Stimulated activated naive CD4-positive, alpha-beta T cell treated with Interleukin-2 at 50 U/mL for 16 hours (primary cell): ENCODE measurements around the gene RHOH.

Experiments used
- DNase-seq: peaks from one replicate; lab custom pipeline; 2025; lab: John Stamatoyannopoulos, UW

Gene RHOH

GRCh38 chr4:40238008-40238699 is 41.3 kb downstream of the RHOH start:
- peak; percentile 14 for DNase-seq

DNA sequence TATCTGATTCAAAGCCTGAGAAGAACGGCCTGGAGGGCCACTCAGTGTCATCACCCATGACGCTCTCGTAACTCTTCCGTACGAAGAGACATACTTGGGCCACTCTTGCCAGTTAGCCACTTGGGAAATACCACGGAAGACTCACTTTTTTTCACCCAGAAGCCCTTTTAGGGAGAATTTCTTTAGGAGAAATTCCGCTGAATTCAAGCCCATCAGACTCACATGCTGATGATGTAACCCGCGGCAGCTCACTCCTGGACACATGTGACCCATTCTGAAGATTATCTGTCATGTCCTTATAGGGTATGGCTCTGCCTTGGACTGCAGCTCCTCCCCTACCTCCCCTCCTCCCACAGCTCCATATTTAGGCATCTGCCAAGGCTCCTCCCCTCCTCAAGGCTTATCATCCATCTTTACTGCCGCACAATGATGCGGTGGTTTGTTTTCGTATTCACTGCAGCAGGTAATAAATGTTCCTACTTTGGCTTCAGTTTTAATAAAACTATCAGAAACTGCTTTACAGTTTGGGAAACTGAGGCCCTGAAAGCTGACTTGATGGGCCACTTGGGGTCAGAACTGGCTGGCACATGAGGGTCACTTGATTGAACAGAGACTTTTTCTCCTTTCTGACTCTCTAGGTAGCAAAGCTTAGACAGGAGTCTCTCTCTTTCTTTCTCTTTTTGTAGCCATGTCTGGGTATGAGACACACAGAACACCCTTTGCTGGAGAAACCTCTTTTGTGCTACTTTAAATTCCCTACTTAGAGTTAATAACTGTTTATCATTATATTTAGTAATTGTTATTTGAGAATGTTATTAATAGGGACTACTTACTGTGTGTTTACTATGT is 42.1 kb downstream of the RHOH start:
- DNase-seq = peak; percentile 77

DNA sequence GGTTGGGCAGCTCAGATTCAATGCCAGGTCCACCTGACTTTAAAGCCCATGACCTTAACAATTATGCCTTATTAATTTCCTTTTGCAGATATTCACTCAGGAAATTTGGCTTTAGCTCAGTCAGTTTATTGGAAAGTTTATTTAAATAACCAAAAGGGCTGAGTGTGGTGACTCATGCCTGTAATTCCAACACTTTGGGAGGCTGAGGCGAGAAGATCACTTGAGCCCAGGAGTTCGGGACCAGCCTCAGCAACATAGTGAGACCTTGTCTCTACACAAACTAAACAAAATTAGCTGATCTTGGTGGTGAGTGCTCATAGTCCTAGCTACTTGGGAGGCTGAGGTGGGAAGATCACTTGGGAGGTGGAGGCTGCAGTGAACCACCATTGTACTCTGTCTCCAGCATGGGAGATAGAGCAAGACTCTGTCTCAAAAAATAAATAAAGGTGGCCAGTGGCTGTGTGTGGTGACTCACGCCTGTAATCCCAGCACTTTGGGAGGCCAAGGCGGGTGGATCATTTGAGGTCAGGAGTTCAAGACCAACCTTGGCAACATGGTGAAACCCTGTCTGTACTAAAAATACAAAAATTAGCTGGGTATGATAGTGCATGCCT is 43.3 kb downstream of the RHOH start:
- no peak for DNase-seq

DNA sequence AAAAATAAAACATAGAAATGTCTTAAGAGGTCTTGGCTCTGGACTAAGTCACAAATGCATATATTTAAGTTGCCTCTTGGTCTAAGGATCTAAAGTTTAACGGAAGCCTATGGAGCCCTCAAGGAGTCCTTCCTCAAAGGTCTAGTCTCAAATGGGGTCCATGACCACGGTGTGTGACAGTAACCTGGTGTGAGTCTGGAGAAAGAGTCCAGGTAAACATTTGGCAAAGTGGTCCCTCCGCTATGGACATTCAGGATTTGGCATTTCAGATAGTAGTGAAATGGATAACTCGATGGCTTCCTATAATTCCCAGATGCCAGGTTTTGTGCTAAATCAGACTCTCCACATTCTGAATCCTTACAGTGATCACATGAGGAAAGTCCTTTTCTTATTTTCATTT is 44.2 kb downstream of the RHOH start:
- DNase-seq = no peak

GRCh38 chr4:40241941-40242340 is 45.1 kb downstream of the RHOH start:
- DNase-seq = peak; percentile 13

- no peak for DNase-seq
Measured at GRCh38 chr4:40243386-40243948, 46.6 kb downstream of the RHOH start.

- DNase-seq = no peak
Measured at GRCh38 chr4:40244606-40245005, 47.8 kb downstream of the RHOH start.

- DNase-seq = no peak
Measured at GRCh38 chr4:40245550-40245949, 48.7 kb downstream of the RHOH start.

- no peak for DNase-seq
Measured at GRCh38 chr4:40246011-40246900, 49.4 kb downstream of the RHOH start.

- no peak for DNase-seq
Measured at GRCh38 chr4:40246938-40247337, 50.1 kb downstream of the RHOH start.

- peak; percentile 31 for DNase-seq
Measured at GRCh38 chr4:40247350-40247749, 50.5 kb downstream of the RHOH start.

- no peak for DNase-seq
Measured at GRCh38 chr4:40251366-40251765, 54.5 kb downstream of the RHOH start.

- no peak for DNase-seq
Measured at GRCh38 chr4:40253906-40254305, 57.1 kb downstream of the RHOH start.

DNA sequence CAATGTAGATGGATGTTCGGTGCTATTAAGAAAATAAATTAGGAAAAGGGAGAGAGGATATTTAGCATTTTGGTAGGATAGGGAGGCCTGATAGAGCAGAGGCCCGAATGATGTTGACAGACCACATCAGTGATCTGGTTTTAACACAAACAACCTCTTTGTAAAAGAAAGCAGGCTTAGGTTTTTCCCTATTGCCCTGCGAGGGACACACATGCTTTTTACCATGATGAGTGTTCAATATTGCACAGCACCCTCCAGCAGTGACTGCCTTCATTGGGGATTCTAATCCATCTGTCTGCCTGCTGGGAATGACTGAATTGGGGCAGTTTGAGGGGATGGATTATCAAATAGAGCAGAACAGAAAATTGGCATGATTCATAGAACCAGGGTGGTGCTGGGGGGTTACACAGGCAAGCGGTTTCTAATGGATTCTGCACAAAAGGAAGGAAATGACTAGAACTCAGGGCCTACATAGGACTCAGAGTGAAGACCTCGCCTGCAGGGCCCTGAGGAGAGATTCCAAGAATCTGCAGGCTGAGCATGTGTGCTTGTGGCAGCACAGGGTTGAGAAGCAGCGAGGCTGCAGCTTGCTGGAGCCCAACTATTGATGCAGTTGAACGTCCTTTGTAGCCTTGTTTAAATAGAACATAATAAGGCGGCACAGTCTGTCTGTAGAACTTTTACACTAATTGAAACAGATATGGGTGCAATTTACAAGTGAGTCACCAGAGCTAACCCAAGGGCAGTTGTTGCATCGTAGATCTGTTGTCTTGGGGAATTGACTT is 58.0 kb downstream of the RHOH start:
- DNase-seq = no peak

DNA sequence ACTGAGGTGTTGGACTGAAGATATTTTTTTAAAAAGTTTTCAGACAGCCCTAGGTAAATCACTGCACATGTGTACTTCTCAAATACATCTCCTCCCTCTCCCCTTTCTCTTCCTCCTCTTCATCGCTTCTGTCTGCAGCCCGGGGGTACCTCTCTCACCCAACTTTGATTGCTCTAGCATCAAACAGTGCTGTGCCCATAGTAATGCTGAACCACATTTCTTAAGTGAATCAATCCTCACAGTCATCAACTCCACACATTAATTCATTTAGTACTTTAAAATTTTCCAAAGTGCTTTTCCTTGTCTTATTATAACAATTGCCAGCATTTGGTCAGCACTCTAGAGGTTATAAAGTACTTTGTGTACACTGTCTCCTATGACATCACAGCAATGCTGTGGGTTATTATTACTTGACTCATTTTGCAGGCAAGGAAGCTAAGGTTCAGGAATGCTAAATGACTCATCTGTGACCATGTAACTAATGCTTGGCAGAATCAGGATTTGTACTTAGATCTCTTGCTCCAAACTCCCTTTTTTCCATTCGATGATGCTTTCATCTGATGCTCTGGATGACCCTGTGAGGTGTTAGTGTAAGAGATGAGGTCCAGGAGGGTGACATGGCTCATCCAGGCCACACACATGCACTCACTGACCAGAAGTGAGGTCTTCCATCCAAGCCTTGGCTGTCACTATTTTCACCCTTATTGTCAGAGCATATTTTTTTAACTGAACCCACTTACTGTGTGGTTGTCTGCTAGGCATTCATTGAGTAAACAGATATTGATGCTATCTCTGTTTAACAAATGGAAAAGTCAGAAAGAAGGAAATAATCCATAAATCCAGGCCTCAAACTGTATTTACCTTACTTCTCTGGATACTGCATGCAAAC is 58.8 kb downstream of the RHOH start:
- no peak for DNase-seq

GRCh38 chr4:40256329-40256728 is 59.5 kb downstream of the RHOH start:
- DNase-seq = no peak

DNA sequence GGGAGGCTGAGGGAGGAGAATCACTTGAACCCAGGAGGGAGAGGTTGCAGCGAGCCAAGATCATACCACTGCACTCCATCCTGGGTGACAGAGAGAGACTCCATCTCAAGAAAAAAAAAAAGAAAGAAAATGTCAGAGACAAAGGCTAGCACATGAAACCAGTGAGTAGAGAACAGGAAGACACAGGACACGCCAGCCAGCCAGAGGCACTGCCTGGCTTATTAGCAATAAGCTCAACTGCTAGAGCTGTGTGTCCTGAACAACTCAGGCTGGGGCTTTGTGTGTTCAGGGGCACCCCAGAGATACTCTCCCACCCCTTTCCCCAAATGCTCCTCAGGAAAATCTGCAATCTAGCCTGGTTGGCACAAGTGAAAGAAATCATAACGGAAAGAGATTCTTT is 60.0 kb downstream of the RHOH start:
- no peak for DNase-seq

DNA sequence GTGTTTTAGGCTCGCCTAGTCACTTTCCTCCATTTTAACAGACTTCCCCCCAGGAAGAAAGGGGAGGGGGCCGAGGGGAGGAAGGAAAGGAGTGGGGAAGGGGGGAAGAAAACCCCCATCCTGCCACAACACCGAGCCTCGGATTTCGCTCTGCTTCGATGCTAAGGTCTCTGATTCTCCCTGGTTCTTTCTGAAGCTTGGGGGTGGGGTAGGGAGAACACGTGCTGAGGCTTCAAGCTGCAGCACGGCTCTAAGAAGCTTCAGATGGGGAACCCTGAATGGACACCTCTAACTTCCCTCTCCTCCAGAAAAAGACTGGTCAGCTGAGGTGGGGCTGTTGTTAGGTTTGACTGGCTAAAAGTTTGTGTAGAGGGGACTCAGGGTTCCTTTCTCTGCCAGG is 61.8 kb downstream of the RHOH start:
- DNase-seq = no peak

DNA sequence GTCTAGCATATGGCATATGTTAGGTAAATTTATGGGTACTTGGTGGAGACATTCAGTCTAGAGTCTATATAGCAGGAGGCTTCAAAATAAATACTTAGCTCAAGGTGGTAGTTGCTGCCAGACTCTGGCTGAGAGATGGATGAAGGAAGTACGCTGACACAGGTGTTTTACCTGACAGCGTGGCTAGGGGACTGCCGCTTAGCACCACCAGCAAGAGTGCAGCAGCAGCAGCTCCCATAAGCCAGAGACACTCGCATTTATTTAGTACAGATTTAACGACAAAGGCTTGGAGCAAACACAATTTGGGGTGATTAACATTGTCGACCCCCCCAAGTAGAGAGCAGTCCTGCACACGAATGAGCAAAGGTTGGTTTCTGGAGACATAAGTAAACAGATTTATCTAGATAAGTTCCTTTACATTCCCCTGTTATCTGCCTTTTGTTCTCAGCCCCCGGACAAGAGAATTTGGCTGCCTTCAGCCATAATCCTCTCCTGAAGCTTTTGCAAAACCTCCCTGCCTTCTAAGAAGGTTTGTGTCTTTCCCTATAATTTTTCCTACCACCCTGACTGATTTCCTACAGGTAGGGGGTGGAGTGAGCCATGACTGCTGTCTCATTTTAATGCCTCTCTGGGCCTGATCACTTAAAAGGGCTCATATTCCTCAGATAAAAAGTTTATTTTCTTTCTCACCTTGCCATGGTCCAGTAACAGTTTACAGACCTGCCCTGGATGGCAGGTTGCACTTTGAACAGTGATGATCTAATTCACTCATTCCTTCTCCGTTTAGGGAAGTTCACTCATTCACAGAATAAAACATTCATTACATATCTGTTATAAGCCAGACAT is 64.6 kb downstream of the RHOH start:
- no peak for DNase-seq
